ENCODE measurements around the gene KIAA0232.

DNA sequence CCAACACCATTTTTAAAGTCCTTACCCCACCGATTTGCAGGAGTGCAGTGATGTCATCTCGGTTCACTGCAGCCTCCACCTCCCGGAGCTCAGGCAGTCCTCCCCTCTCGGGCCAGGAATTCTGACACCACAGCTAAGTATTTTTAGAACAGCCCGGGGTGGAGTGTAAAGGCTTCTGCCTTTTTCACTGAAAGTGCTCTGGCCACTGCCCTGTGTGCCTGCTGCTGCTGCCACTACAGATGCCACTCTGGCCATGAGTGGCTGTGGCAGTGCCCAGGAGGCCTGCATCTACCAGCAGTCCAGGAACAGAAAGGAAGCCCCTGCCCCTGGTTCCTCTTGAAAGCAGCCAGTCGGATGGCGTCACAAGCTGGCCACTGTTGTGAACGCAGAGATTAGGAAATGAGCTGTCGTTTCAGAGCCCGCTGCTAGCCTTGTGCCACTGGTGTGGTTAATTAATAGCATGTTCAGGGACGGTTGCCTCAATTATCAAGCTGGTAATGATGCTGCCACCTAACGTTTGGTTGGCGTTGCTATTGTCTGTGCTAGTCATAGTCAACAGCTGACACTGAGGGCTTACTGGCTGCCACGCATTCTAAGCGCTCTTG, 103.5 kb downstream of the KIAA0232 start:
- TF ChIP-seq, protein P1, sequence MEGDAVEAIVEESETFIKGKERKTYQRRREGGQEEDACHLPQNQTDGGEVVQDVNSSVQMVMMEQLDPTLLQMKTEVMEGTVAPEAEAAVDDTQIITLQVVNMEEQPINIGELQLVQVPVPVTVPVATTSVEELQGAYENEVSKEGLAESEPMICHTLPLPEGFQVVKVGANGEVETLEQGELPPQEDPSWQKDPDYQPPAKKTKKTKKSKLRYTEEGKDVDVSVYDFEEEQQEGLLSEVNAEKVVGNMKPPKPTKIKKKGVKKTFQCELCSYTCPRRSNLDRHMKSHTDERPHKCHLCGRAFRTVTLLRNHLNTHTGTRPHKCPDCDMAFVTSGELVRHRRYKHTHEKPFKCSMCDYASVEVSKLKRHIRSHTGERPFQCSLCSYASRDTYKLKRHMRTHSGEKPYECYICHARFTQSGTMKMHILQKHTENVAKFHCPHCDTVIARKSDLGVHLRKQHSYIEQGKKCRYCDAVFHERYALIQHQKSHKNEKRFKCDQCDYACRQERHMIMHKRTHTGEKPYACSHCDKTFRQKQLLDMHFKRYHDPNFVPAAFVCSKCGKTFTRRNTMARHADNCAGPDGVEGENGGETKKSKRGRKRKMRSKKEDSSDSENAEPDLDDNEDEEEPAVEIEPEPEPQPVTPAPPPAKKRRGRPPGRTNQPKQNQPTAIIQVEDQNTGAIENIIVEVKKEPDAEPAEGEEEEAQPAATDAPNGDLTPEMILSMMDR (IDR thresholded peaks at IDR 0.05; ENCODE audit: borderline replicate concordance, extremely low read depth, low read length, poor library complexity, severe bottlenecking), result no peak
- no peak for TF ChIP-seq EZH2 (IDR thresholded peaks at IDR 0.05; ENCODE audit: borderline replicate concordance, low read depth, low read length, severe bottlenecking)
